Measurements from ENCODE around the gene ADAM12. TPM values are rescaled to one million over a fixed set of nuclear protein-coding genes. Genes with fewer than 3 reads are reported as not detected.

The ADAM12 gene
- total RNA-seq, 2 donors from 2014 or later, result under 0.01 to 0.52 TPM

DNA sequence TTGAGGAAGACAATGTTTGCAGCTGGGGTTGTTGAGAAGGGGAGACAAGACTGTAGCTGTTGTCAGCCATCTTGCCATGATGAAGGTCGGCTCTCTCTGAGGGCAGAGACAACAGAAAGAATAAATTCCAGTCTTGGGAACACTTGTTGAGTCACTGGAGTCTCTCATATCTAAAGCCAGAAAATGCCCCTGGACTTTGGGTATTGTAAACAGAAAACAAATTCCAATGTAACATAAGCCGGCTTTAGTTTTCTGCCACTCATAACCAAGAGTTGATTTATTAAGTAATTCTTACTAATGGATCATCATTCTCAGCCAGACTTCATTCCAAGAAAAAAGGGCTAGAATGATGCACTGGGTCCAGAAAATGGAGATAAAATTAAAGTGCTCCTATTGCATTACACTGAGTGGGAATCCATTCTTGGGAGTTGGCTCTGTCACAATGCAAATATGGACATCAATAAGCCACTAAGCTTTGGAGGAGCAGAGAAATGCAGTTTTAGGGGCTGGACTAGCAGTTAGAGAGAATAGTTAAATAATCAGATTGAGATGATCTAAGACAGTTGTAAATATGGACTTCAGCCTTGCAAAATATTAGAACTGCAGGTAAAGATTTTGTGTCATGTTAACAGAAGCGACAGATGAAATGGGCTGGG, 78.9 kb downstream of the ADAM12 start:
- 68 to 77% methylated on average over 3 of the region's 3 CpGs for WGBS, 2 donors
- no peak for ATAC-seq
- H3K27ac ChIP-seq, result no peak overlapping the region
- no peaks in the 10 kb centered on the region for H3K36me3 ChIP-seq (replicated peaks in 1 of 2; ENCODE audit: insufficient read depth in 1 of 2, low read depth in 2 of 2)
- no peak for DNase-seq
- no peaks in the 10 kb centered on the region for H3K9me3 ChIP-seq
- intact Hi-C loops (cut with DNase I), result no loop called here
- TF ChIP-seq CTCF (IDR thresholded peaks at IDR 0.05) (no peak), POLR2A (IDR thresholded peaks at IDR 0.05) (no peak)
- H3K4me3 ChIP-seq, result no peak overlapping the region
- H3K27me3 ChIP-seq, result no peaks in the 10 kb centered on the region
- no peaks in the 10 kb centered on the region for H3K4me1 ChIP-seq

- ATAC-seq, result no peak
- TF ChIP-seq CTCF (IDR thresholded peaks at IDR 0.05), result peak in 1 of 7 experiments; percentile 6
- TF ChIP-seq POLR2A (IDR thresholded peaks at IDR 0.05), result no peak
- no peaks in the 10 kb centered on the region for H3K27me3 ChIP-seq
- H3K4me1 ChIP-seq, result no peaks in the 10 kb centered on the region
- no peaks in the 10 kb centered on the region for H3K36me3 ChIP-seq (replicated peaks in 1 of 2; ENCODE audit: insufficient read depth in 1 of 2, low read depth in 2 of 2)
- H3K9me3 ChIP-seq, result no peaks in the 10 kb centered on the region
- WGBS, 2 donors, result 79 to 80% methylated on average over 6 of the region's 6 CpGs
- H3K4me3 ChIP-seq, result no peak overlapping the region
- intact Hi-C loops (cut with DNase I), result no loop called here
- DNase-seq, result no peak
- H3K27ac ChIP-seq, result no peak overlapping the region
Measured at GRCh38 chr10:126302826-126303665, 85.2 kb downstream of the ADAM12 start.

DNA sequence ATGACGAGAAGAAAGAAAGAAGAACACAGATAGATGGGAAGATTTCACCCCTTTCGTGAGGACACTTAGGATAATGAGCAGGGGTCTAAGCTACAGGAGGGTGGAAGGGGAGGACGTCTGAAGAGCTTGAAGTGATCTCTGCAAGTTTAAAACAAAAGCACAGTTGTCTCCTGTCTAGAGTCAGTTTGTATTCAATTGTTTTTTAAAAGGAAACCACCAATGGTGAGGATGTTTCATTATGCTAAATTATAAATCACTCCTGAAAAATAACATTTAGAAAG, 85.9 kb downstream of the ADAM12 start:
- 37 to 51% methylated on average over 3 of the region's 3 CpGs for WGBS, 2 donors
- Histone ChIP-seq H3K27ac (no peak overlapping the region), H3K9me3 (no peaks in the 10 kb centered on the region), H3K36me3 (replicated peaks in 1 of 2; ENCODE audit: insufficient read depth in 1 of 2, low read depth in 2 of 2) (no peaks in the 10 kb centered on the region), H3K4me1 (no peaks in the 10 kb centered on the region), H3K27me3 (no peaks in the 10 kb centered on the region), H3K4me3 (no peak overlapping the region)
- TF ChIP-seq POLR2A (IDR thresholded peaks at IDR 0.05), result no peak
- no peak for TF ChIP-seq CTCF (IDR thresholded peaks at IDR 0.05)
- intact Hi-C loops (cut with DNase I), result no loop called here
- DNase-seq, result no peak
- no peak for ATAC-seq

GRCh38 chr10:126301701-126302475, 86.4 kb downstream of the ADAM12 start:
- TF ChIP-seq POLR2A (IDR thresholded peaks at IDR 0.05), result no peak
- TF ChIP-seq CTCF (IDR thresholded peaks at IDR 0.05), result no peak
- Histone ChIP-seq H3K27ac (no peak overlapping the region), H3K27me3 (no peaks in the 10 kb centered on the region), H3K36me3 (replicated peaks in 1 of 2; ENCODE audit: insufficient read depth in 1 of 2, low read depth in 2 of 2) (no peaks in the 10 kb centered on the region), H3K9me3 (no peaks in the 10 kb centered on the region), H3K4me1 (no peaks in the 10 kb centered on the region), H3K4me3 (no peak overlapping the region)
- intact Hi-C loops (cut with DNase I), result no loop called here
- 65 to 66% methylated on average over 9 of the region's 9 CpGs for WGBS, 2 donors
- ATAC-seq (no peak), DNase-seq (no peak)
